CD8-positive, alpha-beta memory T cell (primary cell): ENCODE data around the gene NENF. TPM values are rescaled to one million over a fixed set of nuclear protein-coding genes. Genes with fewer than 3 reads are reported as not detected.

ENCODE experiments used
- CTCF ChIA-PET: fragments of 350-600 bp; sonication (Branson Sonifier 250); formaldehyde crosslinking; loops from one replicate; lab custom pipeline; 2021; ENCODE audit warnings: antibody characterized with exemption; lab: Charles Lee
- POLR2A ChIA-PET: fragments of 350-600 bp; sonication (Branson Sonifier 250); formaldehyde crosslinking; loops from one replicate; lab custom pipeline; 2021; ENCODE audit warnings: antibody characterized with exemption; lab: Charles Lee
- DNase-seq, 5 donors: peaks; one replicate each; pipeline versions ENCODE4 v3.0.0 to v3.0.0-alpha.2; 2020 to 2022; ENCODE audit warnings: mixed read lengths in 1 of 5
- H3K27ac ChIP-seq: one replicate; pipeline ENCODE4 v1.7.0; 2013; ENCODE audit warnings: low read depth, mild to moderate bottlenecking, low read length, moderate library complexity
- H3K27me3 ChIP-seq: 2 replicates; pipeline ENCODE4 v1.7.0; 2013; ENCODE audit warnings: low read length, mild to moderate bottlenecking; ENCODE audit not compliant: insufficient read depth, poor library complexity, severe bottlenecking
- H3K36me3 ChIP-seq: 2 replicates; pipeline ENCODE4 v1.7.0; 2013; ENCODE audit warnings: mild to moderate bottlenecking, low read length, moderate library complexity; ENCODE audit not compliant: insufficient read depth
- H3K4me1 ChIP-seq: 2 replicates; pipeline ENCODE4 v1.7.0; 2013; ENCODE audit warnings: mild to moderate bottlenecking, low read length, moderate library complexity; ENCODE audit not compliant: insufficient read depth
- H3K4me3 ChIP-seq: 2 replicates; pipeline ENCODE4 v1.7.0; 2013; ENCODE audit warnings: mild to moderate bottlenecking, low read length
- H3K9me3 ChIP-seq: 2 replicates; pipeline ENCODE4 v1.7.0; 2013; ENCODE audit warnings: mild to moderate bottlenecking, low read length
- H3K27ac Mint-ChIP-seq, 8 donors: one replicate each; pipeline ENCODE4 v1.8.0; 2020 to 2021; ENCODE audit warnings: mixed read lengths in 8 of 8, mild to moderate bottlenecking in 6 of 8, inconsistent platforms in 3 of 8, moderate library complexity in 3 of 8
- H3K27me3 Mint-ChIP-seq, 2 donors: one replicate each; pipeline ENCODE4 v1.8.0; 2020 to 2021; ENCODE audit warnings: mixed read lengths in 2 of 2, mild to moderate bottlenecking in 1 of 2, moderate library complexity in 1 of 2
- H3K36me3 Mint-ChIP-seq, 3 donors: one replicate each; pipeline ENCODE4 v1.8.0; 2020 to 2021; ENCODE audit warnings: mixed read lengths in 3 of 3, inconsistent platforms in 1 of 3, mild to moderate bottlenecking in 1 of 3
- H3K4me1 Mint-ChIP-seq, 3 donors: one replicate each; pipeline ENCODE4 v1.8.0; 2020 to 2021; ENCODE audit warnings: mixed read lengths in 3 of 3, inconsistent platforms in 1 of 3, mild to moderate bottlenecking in 1 of 3
- H3K4me3 Mint-ChIP-seq, 7 donors: one replicate each; pipeline ENCODE4 v1.8.0; 2020 to 2021; ENCODE audit warnings: mixed read lengths in 7 of 7, mild to moderate bottlenecking in 6 of 7, moderate library complexity in 4 of 7, inconsistent platforms in 2 of 7
- H3K9me3 Mint-ChIP-seq, 5 donors: one replicate each; pipeline ENCODE4 v1.8.0; 2020 to 2022; ENCODE audit warnings: mixed read lengths in 5 of 5, mild to moderate bottlenecking in 3 of 5, moderate library complexity in 2 of 5, inconsistent platforms in 1 of 5
- polyA plus RNA-seq: library from polyadenylated mRNA; unstranded; fragments of 300-500 nt; fragmentation: Illumina TruSeq; gene quantifications from one replicate; pipeline ENCODE4 v1.2.3, GENCODE V29; 2021
- total RNA-seq, 2 experiments: library from RNA; stranded (reverse); gene quantifications; one replicate each; pipeline ENCODE4 v1.2.3, GENCODE V29; 2021

NENF gene
- total and polyA plus RNA-seq, 3 experiments from 2014 or later = 45.5 to 49.9 (median 47.9) TPM

DNA sequence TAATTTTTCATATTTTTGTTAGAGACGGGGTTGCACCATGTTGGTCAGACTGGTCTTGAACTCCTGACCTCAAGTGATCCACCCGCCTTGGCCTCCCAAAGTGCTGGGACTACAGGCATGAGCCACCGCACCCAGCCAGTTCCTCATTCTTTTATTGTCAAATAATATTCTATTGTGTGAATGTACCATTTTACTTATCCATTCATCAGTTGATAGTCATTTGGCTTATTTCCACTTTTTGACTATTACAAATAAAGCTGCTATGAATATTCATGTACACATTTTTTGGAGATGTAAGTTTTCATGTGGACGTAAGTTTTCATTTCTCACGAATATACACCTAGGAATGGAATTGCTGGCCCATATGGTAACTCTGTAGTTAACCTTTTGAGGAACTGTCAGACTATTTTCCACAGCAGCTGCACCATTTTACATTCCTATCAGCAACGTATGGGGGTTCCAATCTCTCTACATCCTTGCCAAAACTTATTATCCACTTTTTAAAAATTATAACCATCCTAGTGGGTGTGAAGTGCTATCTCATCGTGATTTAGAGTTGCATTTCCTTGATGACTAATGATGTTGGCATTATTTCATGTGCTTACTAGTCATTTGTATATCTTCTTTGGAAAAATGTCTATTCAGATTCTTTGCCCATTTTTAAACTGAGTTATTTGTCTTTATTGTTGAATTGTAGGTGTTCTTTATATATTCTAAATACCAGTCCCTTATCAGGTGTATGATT is 30.7 kb upstream of the NENF start:
- H3K9me3 Mint-ChIP-seq = peaks cover under 1 to 4% (median 4%) of the 10 kb centered on the region in 5 donors
- peaks cover 3% of the 10 kb centered on the region for H3K36me3 ChIP-seq
- no peaks in the 10 kb centered on the region for H3K27me3 ChIP-seq
- no peak for DNase-seq
- no peak overlapping the region for H3K4me3 Mint-ChIP-seq
- ChIA-PET CTCF (no interaction called here), POLR2A (no interaction called here)
- peak overlapping the region in 2 of 8 donors; percentile 35 to 89 for H3K27ac Mint-ChIP-seq
- H3K36me3 Mint-ChIP-seq = peaks cover 21 to 51% (median 24%) of the 10 kb centered on the region in 3 donors
- no peak overlapping the region for H3K27ac ChIP-seq
- no peaks in the 10 kb centered on the region for H3K9me3 ChIP-seq
- no peaks in the 10 kb centered on the region for H3K4me1 ChIP-seq
- H3K4me3 ChIP-seq = no peak overlapping the region
- H3K27me3 Mint-ChIP-seq = peaks cover 0 to 3% of the 10 kb centered on the region in 2 donors
- peaks cover 14 to 20% (median 18%) of the 10 kb centered on the region in 3 donors for H3K4me1 Mint-ChIP-seq

DNA sequence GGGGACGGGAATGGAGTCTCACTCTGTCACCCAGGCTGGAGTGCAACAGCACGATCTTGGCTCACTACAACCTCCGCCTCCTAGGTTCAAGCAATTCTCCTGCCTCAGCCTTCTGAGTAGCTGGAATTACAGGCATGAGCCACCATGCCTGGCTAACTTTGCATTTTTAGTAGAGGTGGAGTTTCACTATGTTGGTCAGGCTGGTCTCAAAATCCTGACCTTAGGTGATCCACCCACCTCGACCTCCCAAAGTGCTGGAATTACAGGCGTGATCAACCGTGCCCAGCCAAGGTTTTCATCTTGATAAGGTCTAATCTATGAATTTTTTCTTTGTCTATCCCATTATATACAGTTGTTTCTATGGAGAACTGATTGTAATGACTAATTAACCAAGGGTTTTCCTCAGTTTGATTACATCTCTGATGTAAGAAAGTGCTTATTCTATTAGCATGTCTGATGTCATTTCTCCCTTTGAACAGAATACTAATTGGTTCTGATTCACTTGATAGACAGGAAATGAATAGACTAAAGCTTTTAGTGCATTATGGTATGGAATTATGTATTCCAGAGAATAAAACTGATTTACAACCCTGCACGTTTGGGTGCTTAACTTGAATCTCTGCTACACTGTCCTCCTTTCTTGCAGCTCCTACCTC is 29.9 kb upstream of the NENF start:
- Histone ChIP-seq H3K27me3 (no peaks in the 10 kb centered on the region), H3K27ac (no peak overlapping the region), H3K36me3 (peaks cover 3% of the 10 kb centered on the region), H3K4me3 (no peak overlapping the region), H3K9me3 (no peaks in the 10 kb centered on the region), H3K4me1 (no peaks in the 10 kb centered on the region)
- DNase-seq = no peak
- peak overlapping the region in 2 of 8 donors; percentile 38 to 47 for H3K27ac Mint-ChIP-seq
- peaks cover 0 to 3% (median 2%) of the 10 kb centered on the region in 5 donors for H3K9me3 Mint-ChIP-seq
- POLR2A ChIA-PET = no interaction called here
- peaks cover 14 to 20% (median 18%) of the 10 kb centered on the region in 3 donors for H3K4me1 Mint-ChIP-seq
- H3K4me3 Mint-ChIP-seq = no peak overlapping the region
- H3K27me3 Mint-ChIP-seq = peaks cover 0 to 3% of the 10 kb centered on the region in 2 donors
- CTCF ChIA-PET = no interaction called here
- H3K36me3 Mint-ChIP-seq = peaks cover 19 to 51% (median 20%) of the 10 kb centered on the region in 3 donors

DNA sequence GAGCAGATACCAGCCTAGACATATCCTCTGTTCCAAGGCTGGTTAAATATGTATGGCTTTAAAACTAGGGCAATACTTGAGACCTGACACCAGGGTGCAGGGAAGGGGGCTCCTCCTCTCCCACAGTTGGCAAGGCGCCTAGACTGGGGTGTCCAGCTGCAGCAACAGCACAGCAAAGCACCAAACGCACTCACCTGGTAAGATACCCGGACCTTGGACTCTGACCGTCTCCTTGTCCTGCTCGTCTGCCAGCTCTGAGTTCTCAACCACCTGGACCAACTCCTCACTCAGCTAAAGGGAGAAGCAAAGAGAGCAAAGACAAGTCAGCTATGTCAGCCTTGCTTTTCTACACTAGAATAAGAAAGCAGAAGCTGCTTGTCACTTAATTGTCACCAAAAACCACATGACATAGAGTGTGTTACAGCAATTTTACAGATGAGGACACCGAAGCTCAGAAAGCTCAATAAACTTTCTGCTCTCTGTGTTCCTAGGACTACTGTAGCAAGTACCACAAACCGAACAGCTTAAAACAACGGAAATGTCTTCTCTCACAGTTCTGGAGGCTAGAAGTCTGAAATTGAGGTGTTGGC is 22.4 kb upstream of the NENF start:
- no peak overlapping the region for H3K27ac ChIP-seq
- peaks cover 26% of the 10 kb centered on the region for H3K36me3 ChIP-seq
- peak overlapping the region in 1 of 7 donors; percentile 55 for H3K4me3 Mint-ChIP-seq
- H3K9me3 Mint-ChIP-seq = no peaks in the 10 kb centered on the region
- no peaks in the 10 kb centered on the region for H3K9me3 ChIP-seq
- ChIA-PET POLR2A (no interaction called here), CTCF (no interaction called here)
- H3K4me1 ChIP-seq = peaks cover 20% of the 10 kb centered on the region
- no peaks in the 10 kb centered on the region for H3K27me3 ChIP-seq
- peaks cover 14 to 63% (median 18%) of the 10 kb centered on the region in 3 donors for H3K36me3 Mint-ChIP-seq
- H3K27me3 Mint-ChIP-seq = no peaks in the 10 kb centered on the region
- no peak for DNase-seq
- H3K4me3 ChIP-seq = no peak overlapping the region
- H3K27ac Mint-ChIP-seq = peak overlapping the region in 1 of 8 donors; percentile 23
- peaks cover 26 to 36% (median 35%) of the 10 kb centered on the region in 3 donors for H3K4me1 Mint-ChIP-seq

DNA sequence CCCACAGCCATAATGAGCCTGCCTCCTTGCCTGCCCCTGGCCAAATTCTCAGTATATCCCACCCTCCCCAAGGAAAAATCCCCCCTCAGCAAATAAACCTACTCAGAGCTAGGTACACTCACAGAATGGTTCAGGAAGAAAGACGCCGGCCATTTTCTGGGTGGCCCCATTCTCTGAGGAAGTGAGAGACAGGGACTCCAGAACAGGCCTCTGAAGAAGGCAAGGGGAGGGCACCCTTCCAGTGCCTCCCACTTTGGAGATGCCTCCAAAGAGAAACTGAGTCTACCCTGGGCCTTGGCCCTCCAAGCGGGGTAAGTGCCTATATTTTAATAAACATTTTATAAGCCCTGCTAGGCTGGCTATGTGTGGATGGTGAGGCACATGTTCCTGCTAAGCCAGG is 20.3 kb upstream of the NENF start:
- Histone ChIP-seq H3K4me1 (peaks cover 25% of the 10 kb centered on the region), H3K27me3 (no peaks in the 10 kb centered on the region), H3K36me3 (peaks cover 26% of the 10 kb centered on the region), H3K27ac (no peak overlapping the region), H3K9me3 (no peaks in the 10 kb centered on the region), H3K4me3 (no peak overlapping the region)
- Mint-ChIP-seq H3K4me1 (peaks cover 33 to 41% (median 36%) of the 10 kb centered on the region in 3 donors), H3K9me3 (no peaks in the 10 kb centered on the region), H3K4me3 (peak overlapping the region in 3 of 7 donors; percentile 91 to 96 (median 92)), H3K27me3 (no peaks in the 10 kb centered on the region), H3K27ac (peak overlapping the region in 1 of 8 donors; percentile 69), H3K36me3 (peaks cover 13 to 46% (median 17%) of the 10 kb centered on the region in 3 donors)
- no peak for DNase-seq
- POLR2A ChIA-PET = no interaction called here
- CTCF ChIA-PET = no interaction called here

DNA sequence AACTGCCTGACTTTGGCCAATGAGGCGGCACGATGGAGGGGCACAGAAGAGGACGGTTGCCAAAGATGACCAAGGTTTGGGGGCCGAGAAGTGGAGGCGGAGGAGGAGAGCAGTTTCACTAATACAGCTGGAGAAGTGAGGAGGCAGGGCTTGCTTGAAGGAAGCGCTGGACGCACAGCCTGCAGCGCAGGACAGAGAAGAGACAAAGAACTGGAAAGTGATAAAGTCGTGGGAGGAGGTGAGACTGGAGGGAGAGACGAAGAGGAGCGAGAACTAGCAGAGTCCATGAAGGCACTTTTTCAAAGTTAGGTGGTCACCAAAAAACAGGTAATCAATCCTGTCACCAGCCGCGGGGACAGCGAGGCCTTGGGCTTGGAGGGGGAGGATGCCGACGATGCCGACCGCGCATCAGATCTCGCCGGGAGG is 18.8 kb upstream of the NENF start:
- Mint-ChIP-seq H3K4me3 (peak overlapping the region; percentile 90 to 98 (median 92)), H3K36me3 (peaks cover 9 to 37% (median 10%) of the 10 kb centered on the region in 3 donors), H3K27me3 (no peaks in the 10 kb centered on the region), H3K4me1 (peaks cover 33 to 41% (median 36%) of the 10 kb centered on the region in 3 donors), H3K9me3 (no peaks in the 10 kb centered on the region), H3K27ac (peak overlapping the region in 6 of 8 donors; percentile 67 to 97 (median 80))
- POLR2A ChIA-PET = interaction anchor here (0.6 kb wide), 1 partner anchor 128 kb away, joined by 3 read pairs; no protein-coding TSS in a partner anchor
- DNase-seq = no peak
- Histone ChIP-seq H3K27me3 (no peaks in the 10 kb centered on the region), H3K36me3 (peaks cover 22% of the 10 kb centered on the region), H3K9me3 (no peaks in the 10 kb centered on the region), H3K4me3 (peak overlapping the region; percentile 90), H3K27ac (peak overlapping the region; percentile 55), H3K4me1 (peaks cover 25% of the 10 kb centered on the region)
- CTCF ChIA-PET = no interaction called here

DNA sequence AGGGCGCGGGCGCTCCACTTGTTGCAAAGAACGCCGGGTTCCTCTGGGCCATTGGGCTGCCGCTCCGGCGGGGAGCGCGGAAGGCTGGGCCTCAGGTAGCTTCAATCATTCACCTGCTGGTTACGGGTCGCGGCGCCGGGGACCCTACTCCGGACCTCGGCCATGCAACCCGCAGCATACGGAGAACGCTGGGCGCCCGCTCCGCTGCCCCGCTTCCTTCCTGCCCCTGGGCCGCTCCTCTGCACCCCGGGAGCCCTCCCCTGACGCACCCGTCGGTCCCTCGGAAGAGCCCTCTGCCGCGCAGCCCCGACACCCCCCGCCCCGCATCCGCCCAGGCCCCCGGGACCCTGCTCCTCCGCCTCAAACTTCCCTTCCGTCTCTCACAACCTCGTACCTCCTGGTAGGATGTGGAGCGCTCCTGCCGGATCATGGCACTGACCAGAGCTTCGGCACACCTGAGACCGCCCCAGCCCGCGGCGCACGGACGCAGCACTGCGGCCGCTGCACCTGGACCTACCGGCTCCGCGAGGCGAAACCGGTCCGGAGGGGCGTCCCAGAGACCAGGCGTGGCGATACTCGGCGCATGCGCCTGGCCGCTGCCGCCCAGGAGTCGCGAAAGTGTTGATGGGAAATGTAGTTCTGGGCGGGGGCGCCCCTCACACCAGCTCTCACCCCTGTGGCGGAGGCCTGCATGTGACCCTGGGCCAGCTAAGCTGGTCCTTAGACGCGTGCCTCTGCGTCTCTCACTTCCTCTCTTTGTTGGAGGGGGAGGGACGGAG is 18.2 kb upstream of the NENF start, which contains the start of gene PACC1:
TSS of gene PACC1 (minus strand) at position 559 of the 779 bp plus-strand sequence. CDS start at position 430, 129 bp downstream.
- Histone ChIP-seq H3K27ac (peak within 1 kb of the TSS; percentile 55), H3K9me3 (no peaks in the 10 kb centered on the region), H3K36me3 (peaks cover 17% of the 10 kb centered on the region), H3K4me1 (peaks cover 25% of the 10 kb centered on the region), H3K27me3 (no peaks in the 10 kb centered on the region), H3K4me3 (peak within 1 kb of the TSS; percentile 90)
- Mint-ChIP-seq H3K36me3 (peaks cover 3 to 31% (median 5%) of the 10 kb centered on the region in 3 donors), H3K4me1 (peaks cover 33 to 41% (median 36%) of the 10 kb centered on the region in 3 donors), H3K27me3 (no peaks in the 10 kb centered on the region), H3K9me3 (no peaks in the 10 kb centered on the region), H3K27ac (peak within 1 kb of the TSS; percentile 69 to 99 (median 94)), H3K4me3 (peak within 1 kb of the TSS; percentile 90 to 98 (median 92))
- CTCF ChIA-PET = interaction anchor here (0.8 to 1.7 kb wide), 3 partner anchors 10 to 379 kb away, joined by 3 to 4 read pairs (median 4); partner anchors contain the start of genes DTL and INTS7
- POLR2A ChIA-PET = interaction anchor here (0.6 to 1.2 kb wide), 2 partner anchors 19 to 129 kb away, joined by 3 to 10 read pairs; partner anchors contain the start of gene NENF
- peak; percentile 80 to 94 (median 90) for DNase-seq
